LNCaP clone FGC (cell line): ENCODE results near the gene SP3.
"Not testable (repeated sequence)": the region's sequence is repeated elsewhere in the genome, so short reads cannot be mapped to it uniquely, and the experiment has no call there.

Experiments used
- DNase-seq: peaks from one replicate; pipeline ENCODE4 v3.0.0-alpha.2; 2011; ENCODE audit warnings: low read depth
- H3K4me3 ChIP-seq: 2 replicates; pipeline ENCODE4 v1.5.1; 2011; ENCODE audit warnings: mild to moderate bottlenecking, low read depth, low read length, control low read depth
- CTCF ChIP-seq: IDR thresholded peaks from 2 replicates; pipeline ENCODE4 v1.5.1; 2012; ENCODE audit warnings: mild to moderate bottlenecking; ENCODE audit not compliant: control insufficient read depth, insufficient read depth; ENCODE audit errors: extremely low read depth

SP3 gene

GRCh38 chr2:173903601-173904394 lies 61.4 kb downstream of the SP3 start:
- no peak overlapping the region for H3K4me3 ChIP-seq
- no peak for DNase-seq
- TF ChIP-seq CTCF = no peak

- H3K4me3 ChIP-seq = no peak overlapping the region
- no peak for TF ChIP-seq CTCF
- DNase-seq = no peak
Observed at GRCh38 chr2:173898996-173899395, 66.2 kb downstream of the SP3 start.

GRCh38 chr2:173898178-173898668 lies 67.0 kb downstream of the SP3 start:
- no peak for TF ChIP-seq CTCF
- no peak for DNase-seq
- no peak overlapping the region for H3K4me3 ChIP-seq

- no peak overlapping the region for H3K4me3 ChIP-seq
- no peak for DNase-seq
- no peak for TF ChIP-seq CTCF
Observed at GRCh38 chr2:173896755-173897154, 68.4 kb downstream of the SP3 start.

GRCh38 chr2:173892341-173892740 lies 72.8 kb downstream of the SP3 start:
- DNase-seq = no peak
- H3K4me3 ChIP-seq = no peak overlapping the region
- no peak for TF ChIP-seq CTCF

- TF ChIP-seq CTCF = no peak
- no peak for DNase-seq
- no peak overlapping the region for H3K4me3 ChIP-seq
Observed at GRCh38 chr2:173891315-173892037, 73.7 kb downstream of the SP3 start.

- DNase-seq, H3K4me3 ChIP-seq: not testable (repeated sequence)
Observed at GRCh38 chr2:173889464-173889863, 75.7 kb downstream of the SP3 start.
